Measurements from ENCODE around the gene TMCO1. TPM values are rescaled to one million over a fixed set of nuclear protein-coding genes. Genes with fewer than 3 reads are reported as not detected.

The TMCO1 gene
- total RNA-seq, 1 experiment from 2014 or later, result 64.1 TPM

DNA sequence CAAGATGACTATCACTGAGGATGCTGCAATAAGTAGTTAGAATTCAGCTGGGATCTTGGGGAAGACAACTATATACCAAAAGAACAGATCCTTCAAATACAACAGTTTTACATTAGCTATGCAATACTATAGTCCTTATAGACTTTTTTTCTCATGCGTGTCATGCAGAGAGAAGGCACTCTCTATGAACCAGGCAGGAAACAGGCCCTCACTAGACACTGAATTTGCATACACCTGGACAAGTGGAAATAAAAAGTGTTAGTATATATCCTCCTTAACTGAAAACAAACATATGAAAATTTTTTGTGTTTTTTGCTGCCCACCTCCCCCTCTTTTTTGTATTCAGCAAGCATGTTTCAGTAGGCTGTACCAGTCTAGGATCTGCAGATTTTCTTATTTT lies 29.9 kb downstream of the TMCO1 start:
- intact Hi-C loops (cut with micrococcal nuclease; ENCODE audit: unreplicated experiment), result no loop called here
- BruUV-seq (replicated peaks), result no TSS peak

GRCh38 chr1:165737196-165737595 lies 31.5 kb downstream of the TMCO1 start:
- Histone ChIP-seq H3K9me2 (ENCODE audit: insufficient read depth) (no peaks in the 10 kb centered on the region), H3K4me2 (no peak overlapping the region), H2AFZ (no peak overlapping the region), H3K27ac (no peak overlapping the region), H3K27me3 (ENCODE audit: insufficient read depth, low read depth) (no peaks in the 10 kb centered on the region), H3K36me3 (ENCODE audit: low read depth) (0 out of 2 replicates have a peak, but pooled peaks cover 10% of the 10 kb centered on the region), H3K9me3 (ENCODE audit: insufficient read depth, low read depth) (no peaks in the 10 kb centered on the region), H3F3A (ENCODE audit: insufficient read depth, low read depth) (no peaks in the 10 kb centered on the region), H3K4me1 (replicated peaks; ENCODE audit: insufficient read depth) (no peaks in the 10 kb centered on the region), H4K20me1 (ENCODE audit: insufficient read depth) (peaks cover 4% of the 10 kb centered on the region; the same call in 1 of the 2 replicates), H3K4me3 (no peak overlapping the region), H3K79me2 (ENCODE audit: low read depth) (no peaks in the 10 kb centered on the region)
- CTCF ChIA-PET, result interaction anchor here (0.6 kb wide), 1 partner anchor 894 kb away, joined by 3 read pairs; no protein-coding TSS in a partner anchor
- intact Hi-C loops (cut with micrococcal nuclease; ENCODE audit: unreplicated experiment), result no loop called here
- TF ChIP-seq, protein P1, sequence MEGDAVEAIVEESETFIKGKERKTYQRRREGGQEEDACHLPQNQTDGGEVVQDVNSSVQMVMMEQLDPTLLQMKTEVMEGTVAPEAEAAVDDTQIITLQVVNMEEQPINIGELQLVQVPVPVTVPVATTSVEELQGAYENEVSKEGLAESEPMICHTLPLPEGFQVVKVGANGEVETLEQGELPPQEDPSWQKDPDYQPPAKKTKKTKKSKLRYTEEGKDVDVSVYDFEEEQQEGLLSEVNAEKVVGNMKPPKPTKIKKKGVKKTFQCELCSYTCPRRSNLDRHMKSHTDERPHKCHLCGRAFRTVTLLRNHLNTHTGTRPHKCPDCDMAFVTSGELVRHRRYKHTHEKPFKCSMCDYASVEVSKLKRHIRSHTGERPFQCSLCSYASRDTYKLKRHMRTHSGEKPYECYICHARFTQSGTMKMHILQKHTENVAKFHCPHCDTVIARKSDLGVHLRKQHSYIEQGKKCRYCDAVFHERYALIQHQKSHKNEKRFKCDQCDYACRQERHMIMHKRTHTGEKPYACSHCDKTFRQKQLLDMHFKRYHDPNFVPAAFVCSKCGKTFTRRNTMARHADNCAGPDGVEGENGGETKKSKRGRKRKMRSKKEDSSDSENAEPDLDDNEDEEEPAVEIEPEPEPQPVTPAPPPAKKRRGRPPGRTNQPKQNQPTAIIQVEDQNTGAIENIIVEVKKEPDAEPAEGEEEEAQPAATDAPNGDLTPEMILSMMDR (conservative IDR thresholded peaks at IDR 0.05), result no peak
- no peak for TF ChIP-seq EZH2 (IDR thresholded peaks at IDR 0.05; ENCODE audit: low read depth)
- DNase-seq, result no peak
- POLR2A ChIA-PET (ENCODE audit: unreplicated experiment), result no interaction called here
- BruUV-seq (replicated peaks), result no TSS peak

More for the DNA sequence above, 29.9 kb downstream of the TMCO1 start:
- Histone ChIP-seq H2AFZ (no peak overlapping the region), H3K9me2 (ENCODE audit: insufficient read depth) (no peaks in the 10 kb centered on the region), H3K27me3 (ENCODE audit: insufficient read depth, low read depth) (no peaks in the 10 kb centered on the region), H3K27ac (no peak overlapping the region), H3K4me3 (no peak overlapping the region), H4K20me1 (ENCODE audit: insufficient read depth) (peaks cover 4% of the 10 kb centered on the region; the same call in 1 of the 2 replicates), H3F3A (ENCODE audit: insufficient read depth, low read depth) (no peaks in the 10 kb centered on the region), H3K4me1 (replicated peaks; ENCODE audit: insufficient read depth) (no peaks in the 10 kb centered on the region), H3K36me3 (ENCODE audit: low read depth) (peaks cover 21% of the 10 kb centered on the region; the same call in 1 of the 2 replicates), H3K4me2 (no peak overlapping the region), H3K79me2 (ENCODE audit: low read depth) (no peaks in the 10 kb centered on the region), H3K9me3 (ENCODE audit: insufficient read depth, low read depth) (no peaks in the 10 kb centered on the region)
- TF ChIP-seq, protein P1 (conservative IDR thresholded peaks at IDR 0.05), result no peak
- no peak for TF ChIP-seq EZH2 (IDR thresholded peaks at IDR 0.05; ENCODE audit: low read depth)
- ChIA-PET CTCF (no interaction called here), POLR2A (ENCODE audit: unreplicated experiment) (no interaction called here)
- no peak for DNase-seq

DNA sequence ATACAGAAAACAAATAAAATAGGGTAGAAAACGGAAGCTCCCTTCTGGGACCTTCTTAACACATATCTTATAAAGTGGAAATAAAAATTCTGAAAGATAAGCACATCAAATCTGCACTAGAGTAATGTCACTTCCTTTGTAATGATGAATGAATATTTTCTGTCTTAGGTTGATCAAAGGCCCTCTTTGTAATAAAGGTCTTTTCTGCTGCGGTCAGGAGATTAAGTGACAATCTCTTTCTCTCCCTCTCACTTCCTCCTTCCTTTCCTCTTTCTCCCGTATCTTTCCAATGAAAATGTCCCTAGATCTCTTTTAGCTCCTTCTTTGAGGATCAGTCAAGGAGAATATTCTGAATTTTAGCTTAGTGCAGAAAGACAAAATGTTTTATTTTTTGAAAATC lies 33.8 kb downstream of the TMCO1 start:
- DNase-seq, result no peak
- no TSS peak for BruUV-seq (replicated peaks)
- Histone ChIP-seq H3K9me3 (ENCODE audit: insufficient read depth, low read depth) (no peaks in the 10 kb centered on the region), H3K4me3 (no peak overlapping the region), H3K36me3 (ENCODE audit: low read depth) (0 out of 2 replicates have a peak, but pooled peaks cover 10% of the 10 kb centered on the region), H4K20me1 (ENCODE audit: insufficient read depth) (peaks cover 4% of the 10 kb centered on the region; the same call in 1 of the 2 replicates), H2AFZ (no peak overlapping the region), H3K79me2 (ENCODE audit: low read depth) (no peaks in the 10 kb centered on the region), H3K9me2 (ENCODE audit: insufficient read depth) (no peaks in the 10 kb centered on the region), H3K4me1 (replicated peaks; ENCODE audit: insufficient read depth) (no peaks in the 10 kb centered on the region), H3F3A (ENCODE audit: insufficient read depth, low read depth) (no peaks in the 10 kb centered on the region), H3K4me2 (no peak overlapping the region), H3K27me3 (ENCODE audit: insufficient read depth, low read depth) (no peaks in the 10 kb centered on the region), H3K27ac (no peak overlapping the region)
- ChIA-PET CTCF (no interaction called here), POLR2A (ENCODE audit: unreplicated experiment) (no interaction called here)
- intact Hi-C loops (cut with micrococcal nuclease; ENCODE audit: unreplicated experiment), result no loop called here
- TF ChIP-seq, protein P1 (conservative IDR thresholded peaks at IDR 0.05), result no peak
- TF ChIP-seq EZH2 (IDR thresholded peaks at IDR 0.05; ENCODE audit: low read depth), result no peak
